GM12891 (cell line): ENCODE results near the gene KY.

Experiments
- PAX5 ChIP-seq: IDR thresholded peaks from 2 replicates; pipeline ENCODE4 v1.6.1; 2011; ENCODE audit warnings: low read length, moderate library complexity, mild to moderate bottlenecking; ENCODE audit not compliant: insufficient read depth, severe bottlenecking
- POLR2A ChIP-seq: IDR thresholded peaks from 2 replicates; pipeline ENCODE4 v1.6.1; 2011; ENCODE audit warnings: low read depth, low read length, control low read depth
- POLR2AphosphoS5 ChIP-seq: IDR thresholded peaks from 2 replicates; pipeline ENCODE4 v1.6.1; 2011; ENCODE audit warnings: low read depth, low read length, control low read depth
- TAF1 ChIP-seq: IDR thresholded peaks from 2 replicates; pipeline ENCODE4 v1.6.1; 2011; ENCODE audit warnings: low read depth, low read length, control low read depth

- TF ChIP-seq POLR2A (no peak), TAF1 (no peak), POLR2AphosphoS5 (no peak), PAX5 (no peak)
These were observed 3.2 kb upstream of the KY start for GRCh38 chr3:134654031-134654430.
